ENCODE measurements around the gene QPCT.

Gene QPCT

DNA sequence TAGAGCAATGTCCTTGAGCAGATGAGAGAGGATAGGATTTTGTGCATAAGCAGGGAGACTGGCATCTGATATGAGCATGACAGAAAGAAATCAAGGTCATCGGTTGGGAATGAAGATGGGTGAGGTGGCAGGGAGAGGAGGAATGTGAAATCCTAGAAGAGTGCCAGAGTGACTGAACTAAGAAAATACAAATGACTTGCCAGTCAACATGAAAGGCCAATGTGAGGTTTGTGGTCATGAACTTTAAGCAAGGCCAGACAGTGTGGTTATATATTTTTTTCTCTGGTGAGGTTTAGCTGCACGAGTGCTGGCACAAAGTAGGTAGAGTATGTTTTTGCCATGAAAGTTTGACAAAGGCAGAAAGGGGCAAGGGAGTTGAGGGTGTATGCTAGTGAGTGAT, 21.2 kb downstream of the QPCT start:
- DNase-seq (ENCODE audit: low read depth) = no peak
- TF ChIP-seq, protein P1, sequence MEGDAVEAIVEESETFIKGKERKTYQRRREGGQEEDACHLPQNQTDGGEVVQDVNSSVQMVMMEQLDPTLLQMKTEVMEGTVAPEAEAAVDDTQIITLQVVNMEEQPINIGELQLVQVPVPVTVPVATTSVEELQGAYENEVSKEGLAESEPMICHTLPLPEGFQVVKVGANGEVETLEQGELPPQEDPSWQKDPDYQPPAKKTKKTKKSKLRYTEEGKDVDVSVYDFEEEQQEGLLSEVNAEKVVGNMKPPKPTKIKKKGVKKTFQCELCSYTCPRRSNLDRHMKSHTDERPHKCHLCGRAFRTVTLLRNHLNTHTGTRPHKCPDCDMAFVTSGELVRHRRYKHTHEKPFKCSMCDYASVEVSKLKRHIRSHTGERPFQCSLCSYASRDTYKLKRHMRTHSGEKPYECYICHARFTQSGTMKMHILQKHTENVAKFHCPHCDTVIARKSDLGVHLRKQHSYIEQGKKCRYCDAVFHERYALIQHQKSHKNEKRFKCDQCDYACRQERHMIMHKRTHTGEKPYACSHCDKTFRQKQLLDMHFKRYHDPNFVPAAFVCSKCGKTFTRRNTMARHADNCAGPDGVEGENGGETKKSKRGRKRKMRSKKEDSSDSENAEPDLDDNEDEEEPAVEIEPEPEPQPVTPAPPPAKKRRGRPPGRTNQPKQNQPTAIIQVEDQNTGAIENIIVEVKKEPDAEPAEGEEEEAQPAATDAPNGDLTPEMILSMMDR (conservative IDR thresholded peaks at IDR 0.05; ENCODE audit: low read depth, low read length) = no peak

DNA sequence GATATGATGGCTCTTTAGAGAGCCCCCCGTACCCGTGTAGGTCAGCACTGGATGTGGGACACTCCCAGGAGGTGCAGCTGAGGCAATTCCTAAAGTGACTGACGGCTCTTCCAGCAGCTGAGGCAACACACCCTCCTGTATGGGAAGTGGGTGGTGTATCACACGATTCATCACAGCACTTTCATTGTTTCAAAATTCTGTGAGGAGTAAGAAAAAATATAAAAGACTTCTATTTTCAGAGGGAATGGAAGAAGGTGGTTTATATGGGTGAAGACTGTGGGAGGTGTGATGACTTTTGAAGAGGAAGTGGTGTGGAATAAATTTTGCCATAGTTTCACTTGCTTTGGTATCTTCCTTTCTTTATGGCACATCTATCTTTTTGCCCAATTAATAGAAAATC, 22.3 kb downstream of the QPCT start:
- DNase-seq (ENCODE audit: low read depth) = no peak
- TF ChIP-seq, protein P1 (conservative IDR thresholded peaks at IDR 0.05; ENCODE audit: low read depth, low read length) = no peak
- H3K4me3 ChIP-seq (ENCODE audit: low read length) = no peak overlapping the region

More for the DNA sequence above, 21.2 kb downstream of the QPCT start:
- H3K4me3 ChIP-seq (ENCODE audit: low read length) = no peak overlapping the region

DNA sequence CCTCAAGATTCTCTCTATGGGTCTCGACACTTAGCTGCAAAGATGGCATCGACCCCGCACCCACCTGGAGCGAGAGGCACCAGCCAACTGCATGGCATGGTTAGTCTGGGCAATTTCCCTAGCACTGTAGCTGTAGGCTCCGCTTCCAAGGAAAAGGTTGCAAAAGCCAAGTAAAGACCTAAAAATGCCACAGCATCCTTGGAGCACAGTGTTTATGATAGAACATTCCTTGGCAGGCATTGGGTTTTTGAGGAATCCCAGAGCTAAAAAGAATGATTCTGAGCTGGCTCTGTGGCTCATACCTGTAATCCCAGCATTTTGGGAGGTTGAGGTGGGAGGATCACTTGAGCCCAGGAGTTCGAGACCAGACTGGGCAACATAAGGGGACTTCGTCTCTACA, 22.9 kb downstream of the QPCT start:
- TF ChIP-seq, protein P1 (conservative IDR thresholded peaks at IDR 0.05; ENCODE audit: low read depth, low read length) = no peak
- H3K4me3 ChIP-seq (ENCODE audit: low read length) = no peak overlapping the region
- DNase-seq (ENCODE audit: low read depth) = no peak

DNA sequence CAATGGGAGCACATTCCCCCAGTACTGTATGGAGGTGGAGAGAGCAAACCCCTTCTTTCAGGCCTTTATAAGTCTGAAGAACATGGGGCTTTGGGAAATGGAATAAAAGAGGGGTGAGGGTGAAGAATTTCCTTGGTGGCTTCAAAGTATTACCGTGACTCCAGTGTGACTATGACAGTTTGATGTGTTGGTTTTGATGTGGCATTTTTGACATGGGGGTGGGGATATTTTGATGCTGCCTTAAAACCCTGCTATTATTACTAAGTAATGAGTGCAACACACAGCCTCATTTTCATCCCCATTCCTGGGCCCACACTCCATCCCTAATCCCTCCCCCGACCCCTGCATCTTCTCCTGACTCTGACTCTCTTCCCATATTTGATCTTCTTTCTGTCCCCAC, 23.6 kb downstream of the QPCT start:
- no peak for DNase-seq (ENCODE audit: low read depth)
- no peak overlapping the region for H3K4me3 ChIP-seq (ENCODE audit: low read length)
- TF ChIP-seq, protein P1 (conservative IDR thresholded peaks at IDR 0.05; ENCODE audit: low read depth, low read length) = no peak

DNA sequence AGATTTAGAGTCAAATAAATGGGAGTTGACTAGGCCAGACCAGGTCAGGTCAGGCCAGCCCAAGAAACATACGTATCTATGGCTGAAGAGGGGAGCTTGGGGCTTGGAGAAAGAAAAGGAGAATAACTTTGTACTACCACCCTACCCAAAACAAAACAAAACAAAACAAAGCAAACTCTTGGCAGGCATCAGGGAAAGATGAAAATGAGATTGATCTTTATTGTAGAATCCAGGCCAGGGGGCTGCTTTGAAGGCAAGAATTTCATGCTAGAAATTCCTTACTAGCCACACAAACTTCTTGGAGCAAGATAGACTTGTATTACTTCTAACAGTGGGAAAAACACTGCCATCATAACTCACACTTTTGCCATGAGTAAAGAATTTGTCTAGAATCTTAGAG, 26.2 kb downstream of the QPCT start:
- H3K4me3 ChIP-seq (ENCODE audit: low read length) = no peak overlapping the region
- TF ChIP-seq, protein P1 (conservative IDR thresholded peaks at IDR 0.05; ENCODE audit: low read depth, low read length) = no peak

DNA sequence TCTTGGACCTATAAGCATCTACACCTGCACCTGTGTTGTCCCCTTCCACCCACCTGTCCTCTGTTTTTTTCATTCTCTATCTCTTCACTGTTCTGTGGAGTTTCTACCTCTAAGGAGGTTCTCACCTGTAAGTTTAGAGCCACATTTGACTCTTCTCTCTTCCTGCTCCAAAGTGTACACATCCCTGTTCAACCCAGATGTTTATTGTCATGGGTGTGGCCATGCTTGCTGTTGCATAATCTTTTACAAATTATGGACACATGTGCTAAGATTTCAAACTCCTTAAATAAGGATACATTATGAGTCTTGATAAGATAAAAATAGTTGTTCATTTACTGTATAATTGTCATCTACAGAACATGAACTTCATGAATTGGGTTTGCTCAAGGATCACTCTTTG, 27.6 kb downstream of the QPCT start:
- TF ChIP-seq, protein P1 (conservative IDR thresholded peaks at IDR 0.05; ENCODE audit: low read depth, low read length) = no peak
- H3K4me3 ChIP-seq (ENCODE audit: low read length) = no peak overlapping the region
- no peak for DNase-seq (ENCODE audit: low read depth)

More for the DNA sequence above, 26.2 kb downstream of the QPCT start:
- no peak for DNase-seq (ENCODE audit: low read depth)

DNA sequence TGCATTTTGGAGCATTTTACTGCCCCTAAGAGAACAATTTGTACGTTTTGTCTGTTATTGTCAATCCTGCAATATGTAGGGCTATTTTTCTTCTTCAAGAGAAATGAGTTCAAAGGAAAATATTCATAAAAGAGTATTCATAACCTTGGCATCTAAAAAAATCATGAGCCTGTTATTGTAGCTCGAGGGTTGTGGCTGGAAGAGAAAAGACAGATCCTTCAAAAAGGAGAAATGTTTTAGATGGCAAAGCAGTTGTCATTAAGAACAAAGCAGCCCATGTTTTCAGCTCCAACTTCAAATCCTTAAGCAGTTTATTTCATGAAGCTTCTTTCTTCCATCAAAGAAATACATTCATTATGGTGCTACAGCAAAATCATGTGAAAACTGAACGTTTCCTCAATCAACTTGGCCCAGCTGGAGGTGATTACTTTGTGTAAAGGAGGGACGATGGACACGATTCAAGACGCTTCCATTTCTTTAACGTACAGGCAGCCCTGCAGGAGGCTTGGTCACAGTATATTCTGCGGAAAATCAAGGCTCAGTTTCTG, 31.4 kb downstream of the QPCT start:
- TF ChIP-seq, protein P1 (conservative IDR thresholded peaks at IDR 0.05; ENCODE audit: low read depth, low read length) = no peak
- no peak for DNase-seq (ENCODE audit: low read depth)
- no peak overlapping the region for H3K4me3 ChIP-seq (ENCODE audit: low read length)

All from retinal pigment epithelial cell (primary cell).